Lower leg skin (tissue), 3 donors: ENCODE results near the gene RAD18.

Experiments used
- POLR2A ChIP-seq, 2 donors: fragments of 450-650 bp; IDR thresholded peaks; one replicate each; pipeline ENCODE4 v1.6.1; 2016 to 2017; ENCODE audit warnings: antibody characterized with exemption in 2 of 2, mild to moderate bottlenecking in 1 of 2, moderate library complexity in 1 of 2
- TF ChIP-seq, protein P1 (sequence below), 3 donors: fragments of 450-650 bp; IDR thresholded peaks; one replicate each; pipeline ENCODE4 v1.5.1; 2016; ENCODE audit warnings: antibody characterized with exemption in 3 of 3, mild to moderate bottlenecking in 3 of 3, moderate library complexity in 2 of 3

DNA sequence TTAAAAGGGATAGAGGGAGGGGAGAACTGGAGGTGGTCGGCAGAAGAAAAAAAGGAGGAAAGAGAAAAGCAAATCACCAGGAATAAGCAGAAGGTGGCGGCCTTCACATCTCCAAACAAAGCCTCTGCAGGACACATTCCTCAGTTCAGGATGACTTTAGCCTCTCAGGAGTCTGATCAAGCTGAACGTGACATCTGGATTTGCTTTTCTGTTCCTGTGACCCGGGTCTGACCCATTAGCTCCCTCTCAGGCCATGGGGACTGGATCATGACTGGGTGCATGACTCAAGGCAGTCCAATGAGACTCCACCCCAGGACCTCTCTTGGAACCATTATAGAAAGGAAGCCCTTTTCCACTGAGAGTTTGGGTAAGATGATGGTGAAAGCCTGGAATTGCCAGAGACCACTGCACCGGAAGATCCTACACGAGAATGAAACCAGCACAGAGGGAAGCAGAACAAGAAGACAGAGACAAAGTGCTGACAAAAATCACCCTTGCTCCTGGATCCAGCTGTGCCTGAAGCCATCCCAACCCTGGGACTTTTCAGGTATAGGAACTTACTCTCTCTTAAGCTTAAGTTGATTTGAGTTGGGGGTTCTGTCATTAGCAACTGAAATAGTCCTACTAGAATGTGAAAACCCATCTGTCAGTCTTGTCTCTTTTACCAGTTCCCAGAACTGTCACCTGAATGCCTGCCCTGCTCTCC lies 45.4 kb upstream of the RAD18 start:
- TF ChIP-seq, protein P1, sequence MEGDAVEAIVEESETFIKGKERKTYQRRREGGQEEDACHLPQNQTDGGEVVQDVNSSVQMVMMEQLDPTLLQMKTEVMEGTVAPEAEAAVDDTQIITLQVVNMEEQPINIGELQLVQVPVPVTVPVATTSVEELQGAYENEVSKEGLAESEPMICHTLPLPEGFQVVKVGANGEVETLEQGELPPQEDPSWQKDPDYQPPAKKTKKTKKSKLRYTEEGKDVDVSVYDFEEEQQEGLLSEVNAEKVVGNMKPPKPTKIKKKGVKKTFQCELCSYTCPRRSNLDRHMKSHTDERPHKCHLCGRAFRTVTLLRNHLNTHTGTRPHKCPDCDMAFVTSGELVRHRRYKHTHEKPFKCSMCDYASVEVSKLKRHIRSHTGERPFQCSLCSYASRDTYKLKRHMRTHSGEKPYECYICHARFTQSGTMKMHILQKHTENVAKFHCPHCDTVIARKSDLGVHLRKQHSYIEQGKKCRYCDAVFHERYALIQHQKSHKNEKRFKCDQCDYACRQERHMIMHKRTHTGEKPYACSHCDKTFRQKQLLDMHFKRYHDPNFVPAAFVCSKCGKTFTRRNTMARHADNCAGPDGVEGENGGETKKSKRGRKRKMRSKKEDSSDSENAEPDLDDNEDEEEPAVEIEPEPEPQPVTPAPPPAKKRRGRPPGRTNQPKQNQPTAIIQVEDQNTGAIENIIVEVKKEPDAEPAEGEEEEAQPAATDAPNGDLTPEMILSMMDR (IDR thresholded peaks at IDR 0.05) = no peak
- TF ChIP-seq POLR2A (IDR thresholded peaks at IDR 0.05) = no peak
